AML-193 (cell line): ENCODE results near the gene MTHFS.
"Not testable (repeated sequence)": the region's sequence is repeated elsewhere in the genome, so short reads cannot be mapped to it uniquely, and the experiment has no call there.

Source experiments
- DNase-seq, 2 experiments: peaks; one replicate each; lab custom pipeline; 2025; lab: John Stamatoyannopoulos, UW

MTHFS gene

GRCh38 chr15:79896634-79897379 lies at the start of gene MTHFS:
Gene MTHFS (minus strand): TSS chr15:79897014. CDS start chr15:79896988, 26 bp downstream.
- DNase-seq = peak; percentile 70 to 78

- DNase-seq = no peak
Measured at GRCh38 chr15:79944622-79945021, 47.8 kb upstream of the MTHFS start.

GRCh38 chr15:79943820-79944219 lies 47.0 kb upstream of the MTHFS start:
- no peak for DNase-seq

GRCh38 chr15:79942741-79943481 lies 46.1 kb upstream of the MTHFS start:
- no peak for DNase-seq

- no peak for DNase-seq
Measured at GRCh38 chr15:79939399-79939798, 42.6 kb upstream of the MTHFS start.

GRCh38 chr15:79938143-79938542 lies 41.3 kb upstream of the MTHFS start:
- DNase-seq = no peak

- DNase-seq = not testable (repeated sequence)
Measured at GRCh38 chr15:79935556-79936201, 38.9 kb upstream of the MTHFS start.

GRCh38 chr15:79933231-79933630 lies 36.4 kb upstream of the MTHFS start:
- peak; percentile 15 to 45 for DNase-seq

GRCh38 chr15:79932447-79932846 lies 35.6 kb upstream of the MTHFS start:
- DNase-seq = no peak

- peak in 1 of 2 experiments; percentile 22 for DNase-seq
Measured at GRCh38 chr15:79930516-79930915, 33.7 kb upstream of the MTHFS start.

GRCh38 chr15:79929412-79929811 lies 32.6 kb upstream of the MTHFS start:
- DNase-seq = no peak

- DNase-seq = not testable (repeated sequence)
Measured at GRCh38 chr15:79926116-79926515, 29.3 kb upstream of the MTHFS start.

GRCh38 chr15:79924379-79924778 lies 27.6 kb upstream of the MTHFS start:
- DNase-seq = no peak

GRCh38 chr15:79923515-79924169 lies 26.8 kb upstream of the MTHFS start:
- DNase-seq = peak; percentile 92 to 95

GRCh38 chr15:79923079-79923514 lies 26.3 kb upstream of the MTHFS start:
- peak; percentile 15 to 32 for DNase-seq

GRCh38 chr15:79922512-79923078 lies 25.8 kb upstream of the MTHFS start:
- DNase-seq = no peak

- DNase-seq = no peak
Measured at GRCh38 chr15:79919749-79920511, 23.1 kb upstream of the MTHFS start.

GRCh38 chr15:79919090-79919748 lies 22.4 kb upstream of the MTHFS start:
- no peak for DNase-seq

GRCh38 chr15:79918278-79918677 lies 21.5 kb upstream of the MTHFS start:
- no peak for DNase-seq

- DNase-seq = no peak
Measured at GRCh38 chr15:79916502-79917132, 19.8 kb upstream of the MTHFS start.
